Measurements from ENCODE around the gene CXXC5.

DNA sequence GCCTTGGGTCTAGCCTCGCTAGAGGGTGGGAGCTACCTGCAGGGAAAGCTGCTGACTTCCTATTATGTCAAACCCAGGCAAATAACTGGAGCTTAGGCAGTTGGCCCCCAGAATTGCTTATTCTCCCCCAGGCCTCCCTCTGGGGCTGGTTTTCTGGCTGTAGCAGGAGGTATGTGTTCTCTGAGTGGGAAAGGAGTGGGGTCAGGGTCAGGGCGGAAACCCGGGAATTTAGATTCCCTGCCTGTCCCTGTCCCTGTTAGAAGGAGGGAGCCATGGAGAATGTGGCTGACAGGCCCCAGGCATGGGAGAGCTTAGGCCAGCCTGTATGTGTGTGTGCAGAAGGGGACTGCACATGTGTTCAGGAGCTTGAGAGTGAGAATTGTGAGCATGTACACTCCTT lies 13.6 kb upstream of the CXXC5 start:
- TF ChIP-seq, protein P1, sequence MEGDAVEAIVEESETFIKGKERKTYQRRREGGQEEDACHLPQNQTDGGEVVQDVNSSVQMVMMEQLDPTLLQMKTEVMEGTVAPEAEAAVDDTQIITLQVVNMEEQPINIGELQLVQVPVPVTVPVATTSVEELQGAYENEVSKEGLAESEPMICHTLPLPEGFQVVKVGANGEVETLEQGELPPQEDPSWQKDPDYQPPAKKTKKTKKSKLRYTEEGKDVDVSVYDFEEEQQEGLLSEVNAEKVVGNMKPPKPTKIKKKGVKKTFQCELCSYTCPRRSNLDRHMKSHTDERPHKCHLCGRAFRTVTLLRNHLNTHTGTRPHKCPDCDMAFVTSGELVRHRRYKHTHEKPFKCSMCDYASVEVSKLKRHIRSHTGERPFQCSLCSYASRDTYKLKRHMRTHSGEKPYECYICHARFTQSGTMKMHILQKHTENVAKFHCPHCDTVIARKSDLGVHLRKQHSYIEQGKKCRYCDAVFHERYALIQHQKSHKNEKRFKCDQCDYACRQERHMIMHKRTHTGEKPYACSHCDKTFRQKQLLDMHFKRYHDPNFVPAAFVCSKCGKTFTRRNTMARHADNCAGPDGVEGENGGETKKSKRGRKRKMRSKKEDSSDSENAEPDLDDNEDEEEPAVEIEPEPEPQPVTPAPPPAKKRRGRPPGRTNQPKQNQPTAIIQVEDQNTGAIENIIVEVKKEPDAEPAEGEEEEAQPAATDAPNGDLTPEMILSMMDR (conservative IDR thresholded peaks at IDR 0.05; ENCODE audit: low read length), result no peak
- TF ChIP-seq EZH2phosphoT487 (IDR thresholded peaks at IDR 0.05; ENCODE audit: borderline replicate concordance, low read depth, low read length), result no peak
